HepG2 (cell line): ENCODE results near the gene C11orf68. TPM values are rescaled to one million over a fixed set of nuclear protein-coding genes. Genes with fewer than 3 reads are reported as not detected.
A peak's percentile ranks its signal among the peaks of the same experiment; 100 is the strongest.

Source experiments
- AKNA ChIP-seq: sonication (generic); formaldehyde crosslinking; IDR thresholded peaks from 2 replicates; pipeline ENCODE4 v1.4.0; 2020; ENCODE audit warnings: missing genetic modification reagents, borderline replicate concordance
- CEBPG ChIP-seq: IDR thresholded peaks from 2 replicates; pipeline ENCODE4 v1.6.1; 2016
- HNRNPH1 ChIP-seq: fragments of 200-400 bp; formaldehyde crosslinking; optimal IDR thresholded peaks from 2 replicates; pipeline ENCODE3; 2017; ENCODE audit warnings: mild to moderate bottlenecking, low read depth, low read length
- JUND ChIP-seq: sonication (generic); formaldehyde crosslinking; IDR thresholded peaks from 2 replicates; pipeline ENCODE4 v1.8.0; 2022; ENCODE audit warnings: mild to moderate bottlenecking, missing genetic modification reagents
- MAFF ChIP-seq: IDR thresholded peaks from 2 replicates; pipeline ENCODE4 v1.6.1; 2011; ENCODE audit warnings: low read depth, low read length, improper control_type of control experiment
- NCOA2 ChIP-seq: sonication (generic); formaldehyde crosslinking; IDR thresholded peaks from 2 replicates; pipeline ENCODE4 v1.8.0; 2022; ENCODE audit warnings: inconsistent platforms
- NFIB ChIP-seq: sonication (generic); formaldehyde crosslinking; IDR thresholded peaks from 2 replicates; pipeline ENCODE4 v1.9.0; 2021; ENCODE audit warnings: missing genetic modification reagents, mild to moderate bottlenecking, borderline replicate concordance
- ONECUT2 ChIP-seq: sonication (generic); formaldehyde crosslinking; IDR thresholded peaks from 2 replicates; pipeline ENCODE4 v1.4.0; 2020; ENCODE audit warnings: missing genetic modification reagents
- RORA ChIP-seq: sonication (generic); formaldehyde crosslinking; IDR thresholded peaks from 2 replicates; pipeline ENCODE4 v1.5.0; 2020; ENCODE audit warnings: mild to moderate bottlenecking, missing genetic modification reagents, moderate library complexity
- SRY ChIP-seq: sonication (generic); formaldehyde crosslinking; IDR thresholded peaks from 2 replicates; pipeline ENCODE4 v1.8.0; 2022; ENCODE audit warnings: mild to moderate bottlenecking, missing genetic modification reagents
- ZBTB7A ChIP-seq: sonication (generic); formaldehyde crosslinking; IDR thresholded peaks from 2 replicates; pipeline ENCODE4 v1.8.0; 2022; ENCODE audit warnings: mild to moderate bottlenecking, missing genetic modification reagents
- ZFP36 ChIP-seq: fragments of 150-350 bp; IDR thresholded peaks from 2 replicates; pipeline ENCODE4 v1.6.1; 2018; ENCODE audit warnings: borderline replicate concordance, low read length, low read depth; ENCODE audit not compliant: partially characterized antibody
- ZNF180 ChIP-seq: sonication (generic); formaldehyde crosslinking; IDR thresholded peaks from 2 replicates; pipeline ENCODE4 v1.4.0; 2020; ENCODE audit warnings: low read depth, missing genetic modification reagents, borderline replicate concordance
- ZNF205 ChIP-seq: IDR thresholded peaks from 2 replicates; pipeline ENCODE4 v1.6.1; 2018; ENCODE audit warnings: missing biosample characterization, missing genetic modification reagents
- ZNF329 ChIP-seq: sonication (generic); formaldehyde crosslinking; IDR thresholded peaks from 2 replicates; pipeline ENCODE4 v1.9.0; 2021; ENCODE audit warnings: low read depth, mild to moderate bottlenecking, missing genetic modification reagents
- ZNF431 ChIP-seq: sonication (generic); formaldehyde crosslinking; IDR thresholded peaks from 2 replicates; pipeline ENCODE4 v1.9.0; 2022; ENCODE audit warnings: missing genetic modification reagents, low read depth, mild to moderate bottlenecking, borderline replicate concordance
- ZNF672 ChIP-seq: sonication (generic); formaldehyde crosslinking; IDR thresholded peaks from 2 replicates; pipeline ENCODE4 v1.8.1; 2022; ENCODE audit warnings: missing genetic modification reagents
- ZNF83 ChIP-seq: sonication (generic); formaldehyde crosslinking; IDR thresholded peaks from 2 replicates; pipeline ENCODE4 v1.4.0; 2020; ENCODE audit warnings: missing genetic modification reagents, mild to moderate bottlenecking, borderline replicate concordance
- polyA plus RNA-seq, 8 experiments: library from polyadenylated mRNA; depleted of rRNA in 3 of 8; stranded (reverse) in 7 of 8; unstranded in 1 of 8; fragments of >200 nt; fragmentation: Illumina TruSeq in 4 of 8; extraction: Trizol in 4 of 8; gene quantifications; 2 replicates each; pipeline versions ENCODE4 v1.2.1 to v1.2.3, GENCODE V29; 2011 to 2016; ENCODE audit warnings: low read depth in 4 of 8, missing spikeins in 1 of 8, mixed read lengths in 1 of 8; ENCODE audit not compliant: insufficient read depth in 1 of 8
- total RNA-seq, 5 experiments: library from RNA; depleted of rRNA; stranded (reverse); fragments of >200 nt; fragmentation: Illumina TruSeq; extraction: Trizol; gene quantifications; 2 replicates each; pipeline ENCODE4 v1.2.3, GENCODE V29; 2016; ENCODE audit warnings: low read depth in 1 of 5
- TF ChIP-seq, protein P1 (sequence below): sonication (generic); formaldehyde crosslinking; IDR thresholded peaks from 2 replicates; pipeline ENCODE4 v1.4.0; 2020; ENCODE audit warnings: missing genetic modification reagents
- TF ChIP-seq, protein P2 (sequence below): sonication (generic); formaldehyde crosslinking; IDR thresholded peaks from 2 replicates; pipeline ENCODE4 v1.8.1; 2023; ENCODE audit warnings: mild to moderate bottlenecking, moderate library complexity, missing genetic modification reagents
- TF ChIP-seq, protein P3 (sequence below): sonication (generic); formaldehyde crosslinking; IDR thresholded peaks from 2 replicates; pipeline ENCODE4 v1.5.0; 2020; ENCODE audit warnings: missing genetic modification reagents, mild to moderate bottlenecking, borderline replicate concordance

C11orf68 gene
- total and polyA plus RNA-seq, 2 of the 13 experiments (the other 11 are each of a cell fraction or from before 2014, with no cell fraction given) = 8.4 to 28.3 TPM

- TF ChIP-seq ONECUT2 (no peak), RORA (CRISPR knock-in tag) (no peak), ZNF672 (CRISPR knock-in tag) (no peak), ZBTB7A (CRISPR knock-in tag) (no peak), SRY (0 out of 2 replicates have a peak, but pooled peaks have one; percentile 49), NFIB (CRISPR knock-in tag) (no peak), AKNA (CRISPR knock-in tag) (no peak), HNRNPH1 (no peak), ZNF180 (CRISPR knock-in tag) (no peak), JUND (CRISPR knock-in tag) (no peak), NCOA2 (CRISPR knock-in tag) (0 out of 2 replicates have a peak, but pooled peaks have one; percentile 8), ZNF83 (CRISPR knock-in tag) (no peak), ZNF205 (no peak), CEBPG (CRISPR knock-in tag) (0 out of 2 replicates have a peak, but pooled peaks have one; percentile 5), ZNF431 (CRISPR knock-in tag) (no peak), MAFF (no peak), ZNF329 (CRISPR knock-in tag) (peak; percentile 48; the same call in 1 of the 2 replicates), ZFP36 (no peak)
- TF ChIP-seq, protein P1, sequence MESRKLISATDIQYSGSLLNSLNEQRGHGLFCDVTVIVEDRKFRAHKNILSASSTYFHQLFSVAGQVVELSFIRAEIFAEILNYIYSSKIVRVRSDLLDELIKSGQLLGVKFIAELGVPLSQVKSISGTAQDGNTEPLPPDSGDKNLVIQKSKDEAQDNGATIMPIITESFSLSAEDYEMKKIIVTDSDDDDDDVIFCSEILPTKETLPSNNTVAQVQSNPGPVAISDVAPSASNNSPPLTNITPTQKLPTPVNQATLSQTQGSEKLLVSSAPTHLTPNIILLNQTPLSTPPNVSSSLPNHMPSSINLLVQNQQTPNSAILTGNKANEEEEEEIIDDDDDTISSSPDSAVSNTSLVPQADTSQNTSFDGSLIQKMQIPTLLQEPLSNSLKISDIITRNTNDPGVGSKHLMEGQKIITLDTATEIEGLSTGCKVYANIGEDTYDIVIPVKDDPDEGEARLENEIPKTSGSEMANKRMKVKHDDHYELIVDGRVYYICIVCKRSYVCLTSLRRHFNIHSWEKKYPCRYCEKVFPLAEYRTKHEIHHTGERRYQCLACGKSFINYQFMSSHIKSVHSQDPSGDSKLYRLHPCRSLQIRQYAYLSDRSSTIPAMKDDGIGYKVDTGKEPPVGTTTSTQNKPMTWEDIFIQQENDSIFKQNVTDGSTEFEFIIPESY = peak; percentile 57
- TF ChIP-seq, protein P2, sequence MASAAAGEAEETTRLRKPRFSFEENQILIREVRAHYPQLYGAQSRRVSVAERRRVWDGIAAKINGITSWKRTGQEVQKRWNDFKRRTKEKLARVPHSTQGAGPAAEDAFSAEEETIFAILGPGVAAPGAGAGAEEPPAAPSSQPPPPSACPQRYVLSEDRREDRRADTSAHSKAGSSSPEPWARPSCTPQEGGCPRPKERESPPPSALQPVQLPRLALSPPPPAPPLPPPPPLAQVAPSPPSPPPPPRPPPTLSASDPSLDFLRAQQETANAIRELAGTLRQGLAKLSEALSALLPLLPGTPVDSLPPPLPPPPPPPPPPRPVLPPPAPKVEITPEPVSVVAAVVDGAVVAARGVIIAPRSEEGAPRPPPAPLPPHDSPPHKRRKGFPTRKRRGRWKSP (CRISPR knock-in tag) = no peak
- TF ChIP-seq, protein P3, sequence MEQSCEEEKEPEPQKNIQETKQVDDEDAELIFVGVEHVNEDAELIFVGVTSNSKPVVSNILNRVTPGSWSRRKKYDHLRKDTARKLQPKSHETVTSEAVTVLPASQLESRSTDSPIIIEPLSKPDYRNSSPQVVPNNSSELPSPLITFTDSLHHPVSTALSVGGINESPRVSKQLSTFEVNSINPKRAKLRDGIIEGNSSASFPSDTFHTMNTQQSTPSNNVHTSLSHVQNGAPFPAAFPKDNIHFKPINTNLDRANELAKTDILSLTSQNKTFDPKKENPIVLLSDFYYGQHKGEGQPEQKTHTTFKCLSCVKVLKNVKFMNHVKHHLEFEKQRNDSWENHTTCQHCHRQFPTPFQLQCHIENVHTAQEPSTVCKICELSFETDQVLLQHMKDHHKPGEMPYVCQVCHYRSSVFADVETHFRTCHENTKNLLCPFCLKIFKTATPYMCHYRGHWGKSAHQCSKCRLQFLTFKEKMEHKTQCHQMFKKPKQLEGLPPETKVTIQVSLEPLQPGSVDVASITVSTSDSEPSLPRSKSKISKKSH (CRISPR knock-in tag) = peak; percentile 74
Measured at GRCh38 chr11:65888163-65888814, 30.6 kb downstream of the C11orf68 start, which contains the start of gene FIBP (continued).
